Activated CD8-positive, alpha-beta T cell treated with anti-CD3 and anti-CD28 coated beads for 36 hours (primary cell): ENCODE measurements around the gene MAPKAPK2. TPM values are rescaled to one million over a fixed set of nuclear protein-coding genes. Genes with fewer than 3 reads are reported as not detected.

ENCODE experiments used
- ATAC-seq: fragments of 200-7000 bp; cut with Tn5 transposase; one replicate; pipeline ENCODE4 v1.10.0; 2021; ENCODE audit warnings: mild to moderate bottlenecking, moderate library complexity
- CTCF ChIA-PET: fragments of 350-600 bp; sonication (Branson Sonifier 250); formaldehyde crosslinking; loops from one replicate; lab custom pipeline; 2021; ENCODE audit warnings: antibody characterized with exemption; lab: Charles Lee
- POLR2A ChIA-PET: fragments of 350-600 bp; sonication (Branson Sonifier 250); formaldehyde crosslinking; loops from one replicate; lab custom pipeline; 2021; ENCODE audit warnings: antibody characterized with exemption; lab: Charles Lee
- DNase-seq: peaks from one replicate; pipeline ENCODE4 v3.0.0-alpha.2; 2020
- H3K27ac Mint-ChIP-seq: one replicate; pipeline ENCODE4 v1.8.0; 2021; ENCODE audit warnings: mild to moderate bottlenecking, mixed read lengths
- H3K27me3 Mint-ChIP-seq: one replicate; pipeline ENCODE4 v1.8.0; 2021; ENCODE audit warnings: mixed read lengths
- H3K36me3 Mint-ChIP-seq: one replicate; pipeline ENCODE4 v1.8.0; 2021; ENCODE audit warnings: low read depth, mixed read lengths
- H3K4me1 Mint-ChIP-seq: one replicate; pipeline ENCODE4 v1.8.0; 2021; ENCODE audit warnings: low read depth, mixed read lengths
- H3K4me3 Mint-ChIP-seq: one replicate; pipeline ENCODE4 v1.8.0; 2021; ENCODE audit warnings: mild to moderate bottlenecking, moderate library complexity, mixed read lengths
- H3K9me3 Mint-ChIP-seq: one replicate; pipeline ENCODE4 v1.8.0; 2021; ENCODE audit warnings: mixed read lengths
- intact Hi-C: fragments of 100-400 bp; cut with micrococcal nuclease; formaldehyde crosslinking; loops from one replicate; pipeline ENCODE4 v1.10.0; 2022
- total RNA-seq, 2 experiments: library from RNA; stranded (reverse); gene quantifications; one replicate each; pipeline ENCODE4 v1.2.3, GENCODE V29; 2021
- TF ChIP-seq, protein P1 (sequence below): fragments of 200-600 bp; IDR thresholded peaks from one replicate; pipeline ENCODE4 v1.8.0; 2022; ENCODE audit warnings: antibody characterized with exemption, mild to moderate bottlenecking

MAPKAPK2 gene
- total RNA-seq, 2 experiments from 2014 or later = 50.4 to 51.4 TPM

- TF ChIP-seq, protein P1, sequence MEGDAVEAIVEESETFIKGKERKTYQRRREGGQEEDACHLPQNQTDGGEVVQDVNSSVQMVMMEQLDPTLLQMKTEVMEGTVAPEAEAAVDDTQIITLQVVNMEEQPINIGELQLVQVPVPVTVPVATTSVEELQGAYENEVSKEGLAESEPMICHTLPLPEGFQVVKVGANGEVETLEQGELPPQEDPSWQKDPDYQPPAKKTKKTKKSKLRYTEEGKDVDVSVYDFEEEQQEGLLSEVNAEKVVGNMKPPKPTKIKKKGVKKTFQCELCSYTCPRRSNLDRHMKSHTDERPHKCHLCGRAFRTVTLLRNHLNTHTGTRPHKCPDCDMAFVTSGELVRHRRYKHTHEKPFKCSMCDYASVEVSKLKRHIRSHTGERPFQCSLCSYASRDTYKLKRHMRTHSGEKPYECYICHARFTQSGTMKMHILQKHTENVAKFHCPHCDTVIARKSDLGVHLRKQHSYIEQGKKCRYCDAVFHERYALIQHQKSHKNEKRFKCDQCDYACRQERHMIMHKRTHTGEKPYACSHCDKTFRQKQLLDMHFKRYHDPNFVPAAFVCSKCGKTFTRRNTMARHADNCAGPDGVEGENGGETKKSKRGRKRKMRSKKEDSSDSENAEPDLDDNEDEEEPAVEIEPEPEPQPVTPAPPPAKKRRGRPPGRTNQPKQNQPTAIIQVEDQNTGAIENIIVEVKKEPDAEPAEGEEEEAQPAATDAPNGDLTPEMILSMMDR = no peak
- intact Hi-C loops = no loop called here
- Mint-ChIP-seq H3K4me1 (peaks cover 77% of the 10 kb centered on the region), H3K27ac (peak overlapping the region; percentile 79), H3K4me3 (no peak overlapping the region), H3K36me3 (no peaks in the 10 kb centered on the region), H3K27me3 (no peaks in the 10 kb centered on the region), H3K9me3 (no peaks in the 10 kb centered on the region)
- no peak for DNase-seq
- ChIA-PET POLR2A (interaction anchor here (1.1 to 1.4 kb wide), 2 partner anchors 11 kb away, joined by 4 read pairs; no protein-coding TSS in a partner anchor), CTCF (interaction anchor here (0.7 to 10.4 kb wide), 12 partner anchors 10 to 268 kb away, joined by 3 to 109 read pairs (median 4); no protein-coding TSS in a partner anchor)
- no peak for ATAC-seq
These were observed 29.8 kb downstream of the MAPKAPK2 start for GRCh38 chr1:206714331-206715058.

DNA sequence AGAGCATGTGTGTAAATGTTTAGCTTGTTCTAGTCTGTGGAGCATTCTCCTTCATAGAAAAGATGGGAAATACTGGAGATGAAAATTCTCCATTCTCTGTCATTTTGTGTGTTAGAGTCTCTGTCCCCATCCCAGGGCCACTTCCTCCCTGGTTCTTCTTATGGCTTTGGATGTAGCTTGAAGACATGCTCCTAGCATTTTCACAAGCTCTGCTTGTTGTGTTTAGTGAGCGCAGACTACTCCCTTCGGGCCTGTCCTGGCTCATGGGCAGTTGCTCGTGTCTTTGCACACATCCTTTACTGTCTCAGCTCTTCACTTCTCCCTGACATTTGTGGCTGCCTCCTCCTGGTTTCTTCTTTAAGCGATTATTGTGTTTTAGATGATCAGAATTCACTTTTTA, 30.4 kb downstream of the MAPKAPK2 start:
- ATAC-seq = no peak
- ChIA-PET CTCF (interaction anchor here (0.7 to 10.4 kb wide), 13 partner anchors 11 to 267 kb away, joined by 3 to 109 read pairs (median 4); no protein-coding TSS in a partner anchor), POLR2A (interaction anchor here (1.1 kb wide), 1 partner anchor 11 kb away, joined by 4 read pairs; no protein-coding TSS in a partner anchor)
- Mint-ChIP-seq H3K4me1 (peaks cover 77% of the 10 kb centered on the region), H3K27ac (peak overlapping the region; percentile 79), H3K27me3 (no peaks in the 10 kb centered on the region), H3K9me3 (no peaks in the 10 kb centered on the region), H3K36me3 (no peaks in the 10 kb centered on the region), H3K4me3 (no peak overlapping the region)
- TF ChIP-seq, protein P1 = no peak
- intact Hi-C loops = no loop called here
- DNase-seq = no peak

DNA sequence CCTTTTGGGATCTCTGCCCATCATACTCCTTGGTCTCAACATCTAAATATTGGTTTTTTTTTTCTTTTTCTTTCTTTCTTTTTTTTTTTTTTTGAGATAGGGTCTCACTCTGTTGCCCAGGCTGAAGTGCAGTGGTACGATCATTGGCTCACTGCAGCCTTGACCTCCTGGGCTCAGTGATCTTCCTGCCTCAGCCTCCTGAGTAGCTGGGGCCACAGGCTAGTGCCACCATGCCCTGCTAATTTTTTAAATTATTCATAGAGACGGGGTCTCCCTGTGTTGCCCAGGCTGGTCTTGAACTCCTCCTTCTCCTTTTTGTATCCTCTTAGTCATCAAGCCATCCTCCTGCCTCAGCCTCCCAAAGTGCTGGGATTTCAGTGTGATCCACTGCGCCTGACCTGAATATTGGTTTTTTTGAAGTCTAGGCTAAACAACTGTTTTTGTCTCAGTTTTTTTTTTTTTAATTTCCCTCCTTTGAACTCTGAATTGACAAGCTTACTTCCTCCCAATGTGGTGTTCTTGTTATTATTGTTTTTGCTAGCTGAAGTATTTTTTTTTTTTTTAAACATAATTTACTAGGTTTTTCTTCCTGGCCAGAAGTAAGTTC, 30.9 kb downstream of the MAPKAPK2 start:
- Mint-ChIP-seq H3K36me3 (no peaks in the 10 kb centered on the region), H3K27ac (peak overlapping the region; percentile 79), H3K4me1 (peaks cover 74% of the 10 kb centered on the region), H3K4me3 (no peak overlapping the region), H3K9me3 (no peaks in the 10 kb centered on the region), H3K27me3 (no peaks in the 10 kb centered on the region)
- intact Hi-C loops = no loop called here
- TF ChIP-seq, protein P1 = no peak
- ATAC-seq (no peak), DNase-seq (no peak)
- CTCF ChIA-PET = interaction anchor here (0.9 to 10.4 kb wide), 13 partner anchors 11 to 267 kb away, joined by 3 to 109 read pairs (median 5); no protein-coding TSS in a partner anchor
- POLR2A ChIA-PET = interaction anchor here (0.7 kb wide), 1 partner anchor 55 kb away, joined by 3 read pairs; the partner anchor contains the start of gene IL19

GRCh38 chr1:206716159-206716869, 31.6 kb downstream of the MAPKAPK2 start:
- CTCF ChIA-PET = interaction anchor here (0.6 to 10.4 kb wide), 11 partner anchors 9 to 266 kb away, joined by 3 to 109 read pairs (median 5); no protein-coding TSS in a partner anchor
- H3K27ac Mint-ChIP-seq = peak overlapping the region; percentile 79
- H3K4me3 Mint-ChIP-seq = no peak overlapping the region
- ATAC-seq (peak; percentile 40), DNase-seq (no peak)
- intact Hi-C loops = no loop called here
- peaks cover 79% of the 10 kb centered on the region for H3K4me1 Mint-ChIP-seq
- TF ChIP-seq, protein P1 = no peak
- H3K27me3 Mint-ChIP-seq = no peaks in the 10 kb centered on the region
- POLR2A ChIA-PET = interaction anchor here (0.7 to 1.2 kb wide), 4 partner anchors 21 to 206 kb away, joined by 3 to 4 read pairs (median 3); partner anchors contain the start of gene IL19
- no peaks in the 10 kb centered on the region for H3K9me3 Mint-ChIP-seq
- no peaks in the 10 kb centered on the region for H3K36me3 Mint-ChIP-seq
